K562 (cell line): ENCODE measurements around the gene GGA3. TPM values are rescaled to one million over a fixed set of nuclear protein-coding genes. Genes with fewer than 3 reads are reported as not detected.
A peak's percentile ranks its signal among the peaks of the same experiment; 100 is the strongest.

Source experiments
- C11orf30 ChIP-seq: fragments of 450-650 bp; IDR thresholded peaks from 2 replicates; pipeline ENCODE4 v1.6.1; 2016; ENCODE audit warnings: low read depth, mild to moderate bottlenecking
- ERF ChIP-seq: fragments of 450-650 bp; formaldehyde crosslinking; IDR thresholded peaks from 2 replicates; pipeline ENCODE4 v1.4.0; 2020; ENCODE audit warnings: mild to moderate bottlenecking, mixed read lengths
- FUS ChIP-seq: fragments of 200-400 bp; formaldehyde crosslinking; optimal IDR thresholded peaks from 2 replicates; pipeline ENCODE3; 2017; ENCODE audit warnings: low read depth, low read length
- JUN ChIP-seq, 2 experiments: sonication (generic) in 1 of 2; formaldehyde crosslinking in 1 of 2; IDR thresholded peaks; 2 replicates each; pipeline versions ENCODE4 v1.6.1 to v1.8.0; 2012 to 2022; ENCODE audit warnings: borderline replicate concordance in 2 of 2, mild to moderate bottlenecking in 2 of 2, improper control_type of control experiment in 1 of 2, low read depth in 1 of 2, low read length in 1 of 2, missing genetic modification reagents in 1 of 2
- MBD2 ChIP-seq: sonication (generic); IDR thresholded peaks from 2 replicates; pipeline ENCODE4 v1.6.1; 2016; ENCODE audit warnings: low read depth, borderline replicate concordance
- OTX1 ChIP-seq: fragments of 450-650 bp; formaldehyde crosslinking; IDR thresholded peaks from 2 replicates; pipeline ENCODE4 v1.4.0; 2022; ENCODE audit warnings: mild to moderate bottlenecking
- TFAP4 ChIP-seq: sonication (generic); formaldehyde crosslinking; IDR thresholded peaks from 2 replicates; pipeline ENCODE4 v1.8.0; 2022; ENCODE audit warnings: missing genetic modification reagents, mild to moderate bottlenecking, moderate library complexity, borderline replicate concordance
- ZBTB17 ChIP-seq: fragments of 450-650 bp; formaldehyde crosslinking; IDR thresholded peaks from 2 replicates; pipeline ENCODE4 v1.4.0; 2020; ENCODE audit warnings: mild to moderate bottlenecking
- ZEB2 ChIP-seq: fragments of 450-650 bp; IDR thresholded peaks from 2 replicates; pipeline ENCODE4 v1.6.1; 2016
- ZNF444 ChIP-seq: fragments of 250-450 bp; sonication (Bioruptor Pico); IDR thresholded peaks from 2 replicates; pipeline ENCODE4 v1.4.0; 2020; ENCODE audit warnings: mild to moderate bottlenecking, moderate library complexity
- ZNF609 ChIP-seq: sonication (generic); formaldehyde crosslinking; IDR thresholded peaks from 2 replicates; pipeline ENCODE4 v1.8.1; 2023; ENCODE audit warnings: missing genetic modification reagents, mild to moderate bottlenecking, borderline replicate concordance
- ZNF699 ChIP-seq: fragments of 250-450 bp; sonication (Bioruptor Pico); IDR thresholded peaks from 2 replicates; pipeline ENCODE4 v1.8.0; 2021; ENCODE audit warnings: mild to moderate bottlenecking, moderate library complexity; ENCODE audit not compliant: insufficient replicate concordance
- ZNF717 ChIP-seq: fragments of 250-450 bp; sonication (Bioruptor Pico); IDR thresholded peaks from 2 replicates; pipeline ENCODE4 v1.5.0; 2021
- polyA plus RNA-seq, 8 experiments: library from polyadenylated mRNA; depleted of rRNA in 4 of 8; stranded (reverse) in 5 of 8; unstranded in 3 of 8; fragments of >200 nt; fragmentation: Nextera tagmentation in 2 of 8; fragmentation: Illumina TruSeq in 1 of 8; extraction: Ambion mirVana in 2 of 8; extraction: Trizol in 1 of 8; gene quantifications; 2 replicates each; pipeline versions ENCODE4 v1.2.1 to v1.2.3, GENCODE V29; 2011 to 2014; ENCODE audit warnings: inconsistent platforms in 1 of 8, missing spikeins in 1 of 8
- total RNA-seq, 7 experiments: library from RNA; depleted of rRNA in 6 of 7; stranded (reverse); fragments of >200 nt in 6 of 7; fragmentation: Illumina TruSeq in 2 of 7; extraction: Trizol in 2 of 7; gene quantifications; 2 replicates each; pipeline versions ENCODE4 v1.2.1 to v1.2.3, GENCODE V29; 2011 to 2021; ENCODE audit warnings: low replicate concordance in 1 of 7
- TF ChIP-seq, protein P1 (sequence below): fragments of 250-450 bp; sonication (Bioruptor Pico); IDR thresholded peaks from 2 replicates; pipeline ENCODE4 v1.9.0; 2021; ENCODE audit warnings: mild to moderate bottlenecking, inconsistent platforms

Gene GGA3
- total and polyA plus RNA-seq, 9 of the 15 experiments (the other 6 are each of a cell fraction or from before 2014, with no cell fraction given), result 5.7 to 64.9 (median 25.4) TPM

GRCh38 chr17:75271233-75271954, 10.0 kb upstream of the GGA3 start (continued):
- peak; percentile 50; the same call in 1 of the 2 replicates for TF ChIP-seq C11orf30
- TF ChIP-seq ZNF444 (CRISPR knock-in tag), result no peak
- 0 out of 2 replicates have a peak, but pooled peaks have one; percentile 13 for TF ChIP-seq JUN (IDR thresholded peaks at IDR 0.05; ENCODE audit: borderline replicate concordance, low read depth, low read length)
- peak; percentile 47; the same call in 1 of the 2 replicates for TF ChIP-seq JUN (CRISPR knock-in tag; IDR thresholded peaks at IDR 0.05; ENCODE audit: borderline replicate concordance)
- TF ChIP-seq FUS, result peak; percentile 65
- TF ChIP-seq, protein P1, sequence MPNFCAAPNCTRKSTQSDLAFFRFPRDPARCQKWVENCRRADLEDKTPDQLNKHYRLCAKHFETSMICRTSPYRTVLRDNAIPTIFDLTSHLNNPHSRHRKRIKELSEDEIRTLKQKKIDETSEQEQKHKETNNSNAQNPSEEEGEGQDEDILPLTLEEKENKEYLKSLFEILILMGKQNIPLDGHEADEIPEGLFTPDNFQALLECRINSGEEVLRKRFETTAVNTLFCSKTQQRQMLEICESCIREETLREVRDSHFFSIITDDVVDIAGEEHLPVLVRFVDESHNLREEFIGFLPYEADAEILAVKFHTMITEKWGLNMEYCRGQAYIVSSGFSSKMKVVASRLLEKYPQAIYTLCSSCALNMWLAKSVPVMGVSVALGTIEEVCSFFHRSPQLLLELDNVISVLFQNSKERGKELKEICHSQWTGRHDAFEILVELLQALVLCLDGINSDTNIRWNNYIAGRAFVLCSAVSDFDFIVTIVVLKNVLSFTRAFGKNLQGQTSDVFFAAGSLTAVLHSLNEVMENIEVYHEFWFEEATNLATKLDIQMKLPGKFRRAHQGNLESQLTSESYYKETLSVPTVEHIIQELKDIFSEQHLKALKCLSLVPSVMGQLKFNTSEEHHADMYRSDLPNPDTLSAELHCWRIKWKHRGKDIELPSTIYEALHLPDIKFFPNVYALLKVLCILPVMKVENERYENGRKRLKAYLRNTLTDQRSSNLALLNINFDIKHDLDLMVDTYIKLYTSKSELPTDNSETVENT (CRISPR knock-in tag), result no peak
- no peak for TF ChIP-seq ERF
- no peak for TF ChIP-seq ZNF717 (CRISPR knock-in tag)
- TF ChIP-seq MBD2, result peak; percentile 23; the same call in 1 of the 2 replicates
- no peak for TF ChIP-seq TFAP4 (CRISPR knock-in tag)
- no peak for TF ChIP-seq ZEB2
- TF ChIP-seq ZNF699, result no peak
- no peak for TF ChIP-seq OTX1 (CRISPR knock-in tag)
- TF ChIP-seq ZBTB17 (CRISPR knock-in tag), result 0 out of 2 replicates have a peak, but pooled peaks have one; percentile 38
- TF ChIP-seq ZNF609, result 0 out of 2 replicates have a peak, but pooled peaks have one; percentile 56
